ENCODE results near the gene PEPD. TPM values are rescaled to one million over a fixed set of nuclear protein-coding genes. Genes with fewer than 3 reads are reported as not detected.

Gene PEPD
- total and polyA plus RNA-seq, 2 donors (not counting 3 experiments of a cell fraction or from before 2014, with no cell fraction given) = 73.7 to 126 TPM

GRCh38 chr19:33438987-33439781 is 82.4 kb downstream of the PEPD start:
- BruUV-seq (replicated peaks) = no TSS peak
- Histone ChIP-seq H3K9me1 (replicated peaks; ENCODE audit: control insufficient read depth, extremely low read depth, insufficient read depth, low read length) (no peaks in the 10 kb centered on the region), H3K27me3 (ENCODE audit: control insufficient read depth in 2 of 2, insufficient read depth in 2 of 2, low read length in 2 of 2) (no peaks in the 10 kb centered on the region), H3K27ac (ENCODE audit: insufficient read depth, low read depth, low read length) (no peak overlapping the region), H2AFZ (ENCODE audit: low read depth, low read length) (no peak overlapping the region), H3K4me2 (ENCODE audit: insufficient read depth, low read length) (no peak overlapping the region), H3K36me3 (ENCODE audit: control insufficient read depth in 2 of 2, extremely low read depth in 1 of 2, insufficient read depth in 2 of 2, low read length in 2 of 2) (no peaks in the 10 kb centered on the region), H3K79me2 (ENCODE audit: control insufficient read depth, insufficient read depth, low read length) (no peaks in the 10 kb centered on the region), H3K4me3 (replicated peaks in 1 of 3; ENCODE audit: insufficient read depth in 1 of 3, low read depth in 1 of 3, low read length in 3 of 3) (no peak overlapping the region), H3K9me3 (replicated peaks; ENCODE audit: control insufficient read depth, insufficient read depth, low read length) (no peaks in the 10 kb centered on the region), H3K9ac (replicated peaks; ENCODE audit: extremely low read depth, insufficient read depth, low read length) (no peak overlapping the region), H4K20me1 (replicated peaks; ENCODE audit: control insufficient read depth, extremely low read depth, insufficient read depth, low read length) (no peaks in the 10 kb centered on the region), H3K4me1 (ENCODE audit: control insufficient read depth, extremely low read depth, insufficient read depth, low read length) (peaks cover 6% of the 10 kb centered on the region)
- DNase-seq (ENCODE audit: low read depth, low spot score) (no peak), FAIRE-seq (no peak)
- dilution Hi-C loops (cut with MboI; ENCODE audit: extremely low pct_ligation_motif_present, low sequenced_read_pairs) (no loop called here), intact Hi-C loops (cut with micrococcal nuclease) (loop anchor here (5.0 to 10.0 kb wide), 4 partner anchors 33 to 556 kb away; partner anchors contain the start of gene CHST8)
- TF ChIP-seq POLR2A (IDR thresholded peaks at IDR 0.05; ENCODE audit: low read depth, low read length) (no peak), MYC (IDR thresholded peaks at IDR 0.05; ENCODE audit: low read depth, low read length) (no peak), EZH2 (IDR thresholded peaks at IDR 0.05; ENCODE audit: borderline replicate concordance, low read depth, low read length, severe bottlenecking) (no peak), CTCF (IDR thresholded peaks at IDR 0.05; ENCODE audit: extremely low read depth in 1 of 2, insufficient read depth in 1 of 2, low read depth in 1 of 2, low read length in 2 of 2) (no peak), MAX (IDR thresholded peaks at IDR 0.05; ENCODE audit: insufficient read depth, insufficient read length) (no peak), GATA2 (IDR thresholded peaks at IDR 0.05; ENCODE audit: insufficient read depth, insufficient read length, low read depth, low read length) (no peak), FOS (IDR thresholded peaks at IDR 0.05; ENCODE audit: borderline replicate concordance, insufficient read depth, low read length) (no peak), POLR2AphosphoS5 (IDR thresholded peaks at IDR 0.05; ENCODE audit: insufficient read depth, low read depth, low read length) (no peak), JUN (IDR thresholded peaks at IDR 0.05; ENCODE audit: borderline replicate concordance, insufficient read depth, insufficient read length, low read depth) (no peak)
- CTCF ChIA-PET = interaction anchor here (1.1 to 2.1 kb wide), 3 partner anchors 8 to 23 kb away, joined by 3 to 5 read pairs (median 4); no protein-coding TSS in a partner anchor
- POLR2A ChIA-PET = no interaction called here
